ENCODE results near the gene ANP32A.
A peak's percentile ranks its signal among the peaks of the same experiment; 100 is the strongest.

Gene ANP32A

GRCh38 chr15:68743256-68743655 lies 77.4 kb downstream of the ANP32A start:
- H3K4me3 ChIP-seq (ENCODE audit: low read depth, low read length) = no peak overlapping the region
- H3K4me1 ChIP-seq (ENCODE audit: control insufficient read depth, insufficient read depth, low read length, unreplicated experiment) = no peaks in the 10 kb centered on the region
- H3K27ac ChIP-seq (ENCODE audit: low read depth, low read length) = no peak overlapping the region
- H3K36me3 ChIP-seq (ENCODE audit: insufficient read depth, low read length) = no peaks in the 10 kb centered on the region
- H2AFZ ChIP-seq (ENCODE audit: low read length, unreplicated experiment) = no peak overlapping the region
- H3K79me2 ChIP-seq (ENCODE audit: control insufficient read depth, insufficient read depth, low read length, unreplicated experiment) = no peaks in the 10 kb centered on the region
- H3K27me3 ChIP-seq (ENCODE audit: insufficient read depth, low read length) = no peaks in the 10 kb centered on the region

GRCh38 chr15:68739390-68740080 lies 81.2 kb downstream of the ANP32A start:
- no peak overlapping the region for H2AFZ ChIP-seq (ENCODE audit: low read length, unreplicated experiment)

GRCh38 chr15:68735610-68736009 lies 85.1 kb downstream of the ANP32A start:
- no peak overlapping the region for H3K4me3 ChIP-seq (ENCODE audit: low read depth, low read length)
- no peaks in the 10 kb centered on the region for H3K27me3 ChIP-seq (ENCODE audit: insufficient read depth, low read length)
- no peaks in the 10 kb centered on the region for H3K4me1 ChIP-seq (ENCODE audit: control insufficient read depth, insufficient read depth, low read length, unreplicated experiment)
- no peak overlapping the region for H3K27ac ChIP-seq (ENCODE audit: low read depth, low read length)
- no peaks in the 10 kb centered on the region for H3K79me2 ChIP-seq (ENCODE audit: control insufficient read depth, insufficient read depth, low read length, unreplicated experiment)
- H2AFZ ChIP-seq (ENCODE audit: low read length, unreplicated experiment) = no peak overlapping the region
- no peaks in the 10 kb centered on the region for H3K36me3 ChIP-seq (ENCODE audit: insufficient read depth, low read length)

More at GRCh38 chr15:68739390-68740080, 81.2 kb downstream of the ANP32A start:
- no peaks in the 10 kb centered on the region for H3K79me2 ChIP-seq (ENCODE audit: control insufficient read depth, insufficient read depth, low read length, unreplicated experiment)
- H3K27me3 ChIP-seq (ENCODE audit: insufficient read depth, low read length) = no peaks in the 10 kb centered on the region
- H3K4me3 ChIP-seq (ENCODE audit: low read depth, low read length) = no peak overlapping the region
- H3K4me1 ChIP-seq (ENCODE audit: control insufficient read depth, insufficient read depth, low read length, unreplicated experiment) = no peaks in the 10 kb centered on the region
- no peaks in the 10 kb centered on the region for H3K36me3 ChIP-seq (ENCODE audit: insufficient read depth, low read length)
- H3K27ac ChIP-seq (ENCODE audit: low read depth, low read length) = no peak overlapping the region

- H3K4me1 ChIP-seq (ENCODE audit: control insufficient read depth, insufficient read depth, low read length, unreplicated experiment) = no peaks in the 10 kb centered on the region
- H2AFZ ChIP-seq (ENCODE audit: low read length, unreplicated experiment) = no peak overlapping the region
- no peaks in the 10 kb centered on the region for H3K27me3 ChIP-seq (ENCODE audit: insufficient read depth, low read length)
- no peaks in the 10 kb centered on the region for H3K79me2 ChIP-seq (ENCODE audit: control insufficient read depth, insufficient read depth, low read length, unreplicated experiment)
- no peaks in the 10 kb centered on the region for H3K36me3 ChIP-seq (ENCODE audit: insufficient read depth, low read length)
- no peak overlapping the region for H3K4me3 ChIP-seq (ENCODE audit: low read depth, low read length)
- no peak overlapping the region for H3K27ac ChIP-seq (ENCODE audit: low read depth, low read length)
These were observed 85.8 kb downstream of the ANP32A start for GRCh38 chr15:68734881-68735280.

- Histone ChIP-seq H3K27ac (ENCODE audit: low read depth, low read length) (no peak overlapping the region), H2AFZ (ENCODE audit: low read length, unreplicated experiment) (no peak overlapping the region), H3K4me1 (ENCODE audit: control insufficient read depth, insufficient read depth, low read length, unreplicated experiment) (no peaks in the 10 kb centered on the region), H3K36me3 (ENCODE audit: insufficient read depth, low read length) (no peaks in the 10 kb centered on the region), H3K79me2 (ENCODE audit: control insufficient read depth, insufficient read depth, low read length, unreplicated experiment) (no peaks in the 10 kb centered on the region), H3K27me3 (ENCODE audit: insufficient read depth, low read length) (no peaks in the 10 kb centered on the region), H3K4me3 (ENCODE audit: low read depth, low read length) (no peak overlapping the region)
These were observed 86.3 kb downstream of the ANP32A start for GRCh38 chr15:68734352-68734751.

GRCh38 chr15:68733666-68734065 lies 87.0 kb downstream of the ANP32A start:
- Histone ChIP-seq H3K79me2 (ENCODE audit: control insufficient read depth, insufficient read depth, low read length, unreplicated experiment) (no peaks in the 10 kb centered on the region), H3K27me3 (ENCODE audit: insufficient read depth, low read length) (no peaks in the 10 kb centered on the region), H2AFZ (ENCODE audit: low read length, unreplicated experiment) (peak overlapping the region; percentile 32), H3K4me3 (ENCODE audit: low read depth, low read length) (peak overlapping the region; percentile 65), H3K36me3 (ENCODE audit: insufficient read depth, low read length) (no peaks in the 10 kb centered on the region), H3K4me1 (ENCODE audit: control insufficient read depth, insufficient read depth, low read length, unreplicated experiment) (no peaks in the 10 kb centered on the region), H3K27ac (ENCODE audit: low read depth, low read length) (no peak overlapping the region)

GRCh38 chr15:68732451-68732850 lies 88.2 kb downstream of the ANP32A start:
- no peak overlapping the region for H3K27ac ChIP-seq (ENCODE audit: low read depth, low read length)
- no peaks in the 10 kb centered on the region for H3K79me2 ChIP-seq (ENCODE audit: control insufficient read depth, insufficient read depth, low read length, unreplicated experiment)
- H2AFZ ChIP-seq (ENCODE audit: low read length, unreplicated experiment) = no peak overlapping the region
- H3K36me3 ChIP-seq (ENCODE audit: insufficient read depth, low read length) = no peaks in the 10 kb centered on the region
- H3K4me3 ChIP-seq (ENCODE audit: low read depth, low read length) = no peak overlapping the region
- H3K27me3 ChIP-seq (ENCODE audit: insufficient read depth, low read length) = no peaks in the 10 kb centered on the region
- H3K4me1 ChIP-seq (ENCODE audit: control insufficient read depth, insufficient read depth, low read length, unreplicated experiment) = no peaks in the 10 kb centered on the region

GRCh38 chr15:68730976-68731897 lies 89.5 kb downstream of the ANP32A start:
- no peaks in the 10 kb centered on the region for H3K27me3 ChIP-seq (ENCODE audit: insufficient read depth, low read length)
- H3K4me1 ChIP-seq (ENCODE audit: control insufficient read depth, insufficient read depth, low read length, unreplicated experiment) = no peaks in the 10 kb centered on the region
- no peak overlapping the region for H3K4me3 ChIP-seq (ENCODE audit: low read depth, low read length)
- H3K27ac ChIP-seq (ENCODE audit: low read depth, low read length) = no peak overlapping the region
- no peaks in the 10 kb centered on the region for H3K79me2 ChIP-seq (ENCODE audit: control insufficient read depth, insufficient read depth, low read length, unreplicated experiment)
- no peaks in the 10 kb centered on the region for H3K36me3 ChIP-seq (ENCODE audit: insufficient read depth, low read length)
- H2AFZ ChIP-seq (ENCODE audit: low read length, unreplicated experiment) = no peak overlapping the region

GRCh38 chr15:68730471-68730919 lies 90.2 kb downstream of the ANP32A start:
- Histone ChIP-seq H3K27ac (ENCODE audit: low read depth, low read length) (no peak overlapping the region), H2AFZ (ENCODE audit: low read length, unreplicated experiment) (no peak overlapping the region), H3K4me1 (ENCODE audit: control insufficient read depth, insufficient read depth, low read length, unreplicated experiment) (no peaks in the 10 kb centered on the region), H3K4me3 (ENCODE audit: low read depth, low read length) (no peak overlapping the region), H3K36me3 (ENCODE audit: insufficient read depth, low read length) (no peaks in the 10 kb centered on the region), H3K27me3 (ENCODE audit: insufficient read depth, low read length) (no peaks in the 10 kb centered on the region), H3K79me2 (ENCODE audit: control insufficient read depth, insufficient read depth, low read length, unreplicated experiment) (no peaks in the 10 kb centered on the region)

- Histone ChIP-seq H3K4me3 (ENCODE audit: low read depth, low read length) (no peak overlapping the region), H2AFZ (ENCODE audit: low read length, unreplicated experiment) (no peak overlapping the region), H3K27me3 (ENCODE audit: insufficient read depth, low read length) (no peaks in the 10 kb centered on the region), H3K36me3 (ENCODE audit: insufficient read depth, low read length) (no peaks in the 10 kb centered on the region), H3K27ac (ENCODE audit: low read depth, low read length) (no peak overlapping the region), H3K79me2 (ENCODE audit: control insufficient read depth, insufficient read depth, low read length, unreplicated experiment) (no peaks in the 10 kb centered on the region), H3K4me1 (ENCODE audit: control insufficient read depth, insufficient read depth, low read length, unreplicated experiment) (no peaks in the 10 kb centered on the region)
These were observed 90.8 kb downstream of the ANP32A start for GRCh38 chr15:68729789-68730411.

Measured in ACC112 (cell line).